NCI-H524 (cell line): ENCODE measurements around the gene LPP.
A peak's percentile ranks its signal among the peaks of the same experiment; 100 is the strongest.
"Not testable (repeated sequence)": the region's sequence is repeated elsewhere in the genome, so short reads cannot be mapped to it uniquely, and the experiment has no call there.

Experiments
- DNase-seq, 2 experiments: peaks; one replicate each; lab custom pipeline; 2025; lab: John Stamatoyannopoulos, UW

LPP gene

GRCh38 chr3:188680189-188680588 is 526.2 kb downstream of the LPP start:
- DNase-seq = no peak

- no peak for DNase-seq
Observed at GRCh38 chr3:188680605-188681004, 526.6 kb downstream of the LPP start.

GRCh38 chr3:188682316-188682715 is 528.4 kb downstream of the LPP start:
- no peak for DNase-seq

- DNase-seq = no peak
Observed at GRCh38 chr3:188683032-188683521, 529.1 kb downstream of the LPP start.

GRCh38 chr3:188684276-188684675 is 530.3 kb downstream of the LPP start:
- no peak for DNase-seq

GRCh38 chr3:188685789-188686188 is 531.8 kb downstream of the LPP start:
- DNase-seq = no peak

- no peak for DNase-seq
Observed at GRCh38 chr3:188686324-188686723, 532.4 kb downstream of the LPP start.

DNA sequence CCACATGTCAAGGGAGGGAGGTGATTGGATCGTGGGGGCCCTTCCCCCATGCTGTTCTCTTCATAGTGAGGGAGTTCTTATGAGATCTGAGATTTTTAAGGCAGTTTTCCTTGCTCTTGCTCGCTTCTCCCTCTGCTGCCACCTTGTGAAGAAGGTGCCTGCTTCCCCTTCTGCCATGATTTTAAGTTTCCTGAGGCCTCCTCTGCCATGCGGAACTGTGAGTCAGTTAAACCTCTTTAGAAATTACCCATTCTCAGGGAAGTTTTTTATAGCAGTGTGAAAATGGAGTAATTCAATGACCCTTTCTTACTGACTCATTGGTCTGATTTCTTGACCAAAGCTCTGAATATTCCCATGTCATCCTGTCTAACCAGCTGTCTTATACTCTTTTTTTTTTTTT is 533.4 kb downstream of the LPP start:
- peak in 1 of 2 experiments; percentile 22 for DNase-seq

GRCh38 chr3:188689101-188689574 is 535.2 kb downstream of the LPP start:
- no peak for DNase-seq

GRCh38 chr3:188690064-188690463 is 536.1 kb downstream of the LPP start:
- DNase-seq = no peak

GRCh38 chr3:188691004-188691403 is 537.0 kb downstream of the LPP start:
- no peak for DNase-seq

GRCh38 chr3:188691665-188692064 is 537.7 kb downstream of the LPP start:
- no peak for DNase-seq

DNA sequence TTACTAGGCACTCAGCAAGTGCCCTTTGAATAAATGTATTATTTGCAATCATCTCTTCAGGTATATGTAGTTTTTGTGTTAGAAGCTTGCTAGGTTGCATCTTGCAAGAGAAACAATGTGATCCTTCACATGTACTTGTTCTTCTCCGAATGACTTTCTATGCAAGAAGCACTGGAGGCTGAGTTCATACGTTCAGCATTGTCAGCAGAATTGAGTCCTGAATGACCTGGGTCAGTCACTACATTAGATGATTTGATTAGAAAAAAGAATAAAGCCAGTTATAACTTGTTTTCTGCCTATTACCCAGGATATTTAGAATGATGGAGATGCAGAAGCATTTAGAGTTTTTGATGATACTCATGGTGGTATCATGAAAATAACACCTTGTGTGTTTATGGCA is 538.7 kb downstream of the LPP start:
- no peak for DNase-seq

DNA sequence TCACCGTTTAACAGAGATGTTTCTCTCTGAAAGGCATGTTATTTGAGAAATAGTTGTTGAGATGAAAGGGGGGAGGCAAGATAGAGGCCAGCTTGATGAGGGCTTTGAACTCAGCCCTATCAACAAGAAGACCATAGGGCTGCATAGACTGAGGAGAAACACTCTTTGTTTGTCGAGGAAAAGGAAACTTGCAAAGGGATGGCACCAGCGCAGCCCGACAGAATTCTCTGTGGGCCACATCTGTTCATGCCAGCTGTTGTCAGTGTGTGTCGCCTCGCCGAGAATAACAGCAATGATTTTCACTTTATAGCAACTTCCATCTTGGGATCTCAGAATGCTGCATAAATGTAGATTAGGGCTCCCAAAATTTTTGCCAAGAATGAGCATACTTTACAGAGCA is 539.5 kb downstream of the LPP start:
- DNase-seq = no peak

DNA sequence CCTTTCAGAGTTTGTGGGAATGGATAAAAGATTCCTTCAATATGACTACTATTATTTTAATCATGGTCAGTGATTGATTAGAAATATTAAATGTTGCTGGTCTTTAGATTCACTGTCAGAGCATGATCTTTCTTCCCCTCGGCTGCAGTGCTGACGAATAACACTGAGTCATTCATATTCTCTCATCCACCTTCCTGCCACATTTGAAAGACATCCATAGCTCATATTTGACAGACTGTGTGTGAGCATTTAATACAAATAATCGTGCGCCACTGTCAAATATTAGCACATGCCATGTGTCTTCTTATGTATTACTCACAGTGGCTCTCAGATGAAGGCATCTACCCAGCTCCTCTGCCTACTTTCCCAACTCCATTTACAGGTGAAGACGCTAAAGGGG is 541.3 kb downstream of the LPP start:
- DNase-seq = no peak

DNA sequence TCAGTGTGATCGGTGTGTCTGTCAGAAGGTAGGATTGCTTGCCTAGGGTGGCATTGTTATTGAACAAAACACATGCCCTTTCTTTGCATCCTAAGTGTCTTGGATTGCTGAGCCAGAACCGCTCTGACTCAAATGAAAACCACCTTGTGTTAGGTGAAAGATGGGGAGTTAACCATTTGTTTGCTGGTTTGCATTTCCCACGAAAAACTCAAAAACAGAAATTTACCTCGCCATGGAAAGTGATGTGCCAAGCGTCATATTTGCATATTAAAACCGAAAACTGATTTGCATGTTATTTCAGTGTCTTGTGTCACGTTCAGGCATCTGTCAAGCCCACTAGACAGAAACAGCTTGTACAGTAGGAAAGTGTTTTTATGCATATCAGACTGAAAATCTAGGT is 543.2 kb downstream of the LPP start:
- DNase-seq = no peak

GRCh38 chr3:188698436-188698835 is 544.5 kb downstream of the LPP start:
- DNase-seq = no peak

- no peak for DNase-seq
Observed at GRCh38 chr3:188700501-188700900, 546.5 kb downstream of the LPP start.

DNA sequence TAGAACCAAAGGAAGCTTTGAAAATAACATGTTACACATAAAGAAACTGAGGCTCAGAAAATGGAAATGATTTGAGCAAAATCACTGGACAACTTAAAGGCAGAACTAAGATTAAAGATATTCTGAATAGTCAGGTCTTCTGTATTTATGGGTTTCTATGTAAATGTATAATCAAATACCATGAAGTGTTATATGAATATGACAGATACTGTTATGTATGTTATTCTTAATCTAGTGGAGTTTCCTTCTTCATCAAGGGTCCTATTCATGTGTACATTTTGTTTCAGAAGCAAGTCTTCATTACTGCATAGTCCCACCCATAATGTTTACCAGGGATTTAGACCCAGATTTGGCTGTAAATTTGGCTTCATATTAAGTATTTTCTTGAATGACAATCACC is 547.0 kb downstream of the LPP start:
- no peak for DNase-seq

- DNase-seq = no peak
Observed at GRCh38 chr3:188701485-188701969, 547.6 kb downstream of the LPP start.

DNA sequence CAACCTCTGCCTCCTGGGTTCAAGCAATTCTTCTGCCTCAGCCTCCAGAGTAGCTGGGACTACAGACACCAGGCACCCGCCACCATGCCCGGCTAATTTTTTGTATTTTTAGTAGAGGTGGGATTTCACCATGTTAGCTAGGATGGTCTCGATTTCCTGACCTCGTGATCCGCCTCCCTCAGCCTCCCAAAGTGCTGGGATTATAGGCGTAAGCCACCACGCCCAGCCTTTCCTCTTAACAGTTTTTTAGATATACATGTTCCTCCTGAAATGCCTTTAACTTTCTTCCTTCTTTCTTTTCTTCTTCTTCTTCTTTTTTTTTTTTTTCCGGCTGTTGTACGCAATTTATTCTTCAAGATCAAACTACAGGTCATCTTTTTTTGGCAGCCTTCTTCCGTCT is 548.1 kb downstream of the LPP start:
- DNase-seq = not testable (repeated sequence)

GRCh38 chr3:188706176-188706575 is 552.2 kb downstream of the LPP start:
- DNase-seq = no peak

- DNase-seq = no peak
Observed at GRCh38 chr3:188706599-188706998, 552.6 kb downstream of the LPP start.
